Mesenchymal stem cell (in vitro differentiated cells and primary cell): ENCODE data around the gene STIM1.

Source experiments
- DNase-seq: peaks from one replicate; pipeline ENCODE4 v3.0.0-alpha.2; 2013
- H2AFZ ChIP-seq: one replicate; pipeline ENCODE4 v1.6.1; 2013; ENCODE audit warnings: low read depth, mild to moderate bottlenecking, control low read depth, inconsistent platforms, low read length, moderate library complexity
- H2AK5ac ChIP-seq: 2 replicates; pipeline ENCODE4 v1.6.1; 2013; ENCODE audit warnings: low read length, moderate library complexity, mild to moderate bottlenecking, inconsistent platforms; ENCODE audit not compliant: severe bottlenecking
- H2BK120ac ChIP-seq: one replicate; pipeline ENCODE4 v1.6.1; 2013; ENCODE audit warnings: low read depth, mild to moderate bottlenecking, inconsistent platforms, low read length, moderate library complexity
- H2BK12ac ChIP-seq, 2 experiments: one replicate each; pipeline ENCODE4 v1.6.1; 2013; ENCODE audit warnings: inconsistent platforms in 2 of 2, low read length in 2 of 2, mild to moderate bottlenecking in 2 of 2, moderate library complexity in 2 of 2, control low read depth in 1 of 2
- H2BK15ac ChIP-seq: one replicate; pipeline ENCODE4 v1.6.1; 2013; ENCODE audit warnings: mild to moderate bottlenecking, low read depth, inconsistent platforms; ENCODE audit not compliant: poor library complexity, severe bottlenecking
- H2BK5ac ChIP-seq: 2 replicates; pipeline ENCODE4 v1.6.1; 2013; ENCODE audit warnings: low read depth, mild to moderate bottlenecking, low read length, control low read depth, inconsistent platforms; ENCODE audit not compliant: poor library complexity, severe bottlenecking
- H3K14ac ChIP-seq, 2 experiments: one replicate each; pipeline ENCODE4 v1.6.1; 2013; ENCODE audit warnings: inconsistent platforms in 2 of 2, low read length in 2 of 2, control low read depth in 1 of 2, mild to moderate bottlenecking in 1 of 2, moderate library complexity in 1 of 2
- H3K18ac ChIP-seq, 2 experiments: one replicate each; pipeline ENCODE4 v1.6.1; 2013; ENCODE audit warnings: inconsistent platforms in 2 of 2, low read length in 2 of 2, control low read depth in 1 of 2, low read depth in 1 of 2, mild to moderate bottlenecking in 1 of 2
- H3K23ac ChIP-seq, 2 experiments: one replicate each; pipeline ENCODE4 v1.6.1; 2013; ENCODE audit warnings: inconsistent platforms in 2 of 2, low read length in 2 of 2, mild to moderate bottlenecking in 2 of 2, moderate library complexity in 2 of 2, control low read depth in 1 of 2
- H3K27ac ChIP-seq: 2 replicates; pipeline ENCODE4 v1.5.1; 2013; ENCODE audit warnings: mild to moderate bottlenecking, moderate library complexity, low read length, control low read depth, inconsistent platforms; ENCODE audit not compliant: poor library complexity, severe bottlenecking
- H3K27me3 ChIP-seq, 2 experiments: 2 replicates each; pipeline versions ENCODE4 v1.6.1 to v1.7.0; 2013; ENCODE audit warnings: low read length in 2 of 2, mild to moderate bottlenecking in 2 of 2, moderate library complexity in 2 of 2, control low read depth in 1 of 2, inconsistent platforms in 1 of 2; ENCODE audit not compliant: control insufficient read depth in 1 of 2, insufficient read depth in 1 of 2
- H3K36me3 ChIP-seq, 2 experiments: 2 replicates each; pipeline versions ENCODE4 v1.6.1 to v1.7.0; 2013; ENCODE audit warnings: low read length in 2 of 2, control low read depth in 1 of 2, inconsistent platforms in 1 of 2, low read depth in 1 of 2, mild to moderate bottlenecking in 1 of 2; ENCODE audit not compliant: insufficient read depth in 2 of 2, control insufficient read depth in 1 of 2
- H3K4ac ChIP-seq, 2 experiments: one replicate each; pipeline ENCODE4 v1.6.1; 2013; ENCODE audit warnings: inconsistent platforms in 2 of 2, low read length in 2 of 2, mild to moderate bottlenecking in 2 of 2, moderate library complexity in 2 of 2, control low read depth in 1 of 2, low read depth in 1 of 2
- H3K4me1 ChIP-seq: 2 replicates; pipeline ENCODE4 v1.6.1; 2013; ENCODE audit warnings: low read depth, low read length, control low read depth; ENCODE audit not compliant: control insufficient read depth, insufficient read depth
- H3K4me2 ChIP-seq: 2 replicates; pipeline ENCODE4 v1.6.1; 2013; ENCODE audit warnings: low read length, mild to moderate bottlenecking, inconsistent platforms; ENCODE audit not compliant: poor library complexity, severe bottlenecking
- H3K4me3 ChIP-seq, 2 experiments: 2 replicates each; pipeline versions ENCODE4 v1.5.1 to v1.7.0; 2013; ENCODE audit warnings: low read length in 2 of 2, mild to moderate bottlenecking in 2 of 2, control low read depth in 1 of 2, low read depth in 1 of 2; ENCODE audit not compliant: insufficient read depth in 1 of 2
- H3K79me1 ChIP-seq: replicated peaks from 2 replicates; pipeline ENCODE4 v1.6.1; 2013; ENCODE audit warnings: mild to moderate bottlenecking, control low read depth, low read length, inconsistent platforms; ENCODE audit not compliant: poor library complexity, severe bottlenecking
- H3K9ac ChIP-seq: 2 replicates; pipeline ENCODE4 v1.7.0; 2013; ENCODE audit warnings: mild to moderate bottlenecking, low read length, moderate library complexity
- H3K9me3 ChIP-seq: 2 replicates; pipeline ENCODE4 v1.7.0; 2013; ENCODE audit warnings: mild to moderate bottlenecking, low read length; ENCODE audit not compliant: control insufficient read depth
- H4K8ac ChIP-seq: one replicate; pipeline ENCODE4 v1.6.1; 2013; ENCODE audit warnings: inconsistent platforms, mild to moderate bottlenecking, low read length, moderate library complexity
- H4K91ac ChIP-seq: one replicate; pipeline ENCODE4 v1.6.1; 2013; ENCODE audit warnings: mild to moderate bottlenecking, low read length, inconsistent platforms
- WGBS: methylation state at CpG from one replicate; pipeline ENCODE4 v1.1.7; 2013; ENCODE audit warnings: mixed read lengths; 5-methylcytosine and 5-hydroxymethylcytosine counted together

The STIM1 gene

DNA sequence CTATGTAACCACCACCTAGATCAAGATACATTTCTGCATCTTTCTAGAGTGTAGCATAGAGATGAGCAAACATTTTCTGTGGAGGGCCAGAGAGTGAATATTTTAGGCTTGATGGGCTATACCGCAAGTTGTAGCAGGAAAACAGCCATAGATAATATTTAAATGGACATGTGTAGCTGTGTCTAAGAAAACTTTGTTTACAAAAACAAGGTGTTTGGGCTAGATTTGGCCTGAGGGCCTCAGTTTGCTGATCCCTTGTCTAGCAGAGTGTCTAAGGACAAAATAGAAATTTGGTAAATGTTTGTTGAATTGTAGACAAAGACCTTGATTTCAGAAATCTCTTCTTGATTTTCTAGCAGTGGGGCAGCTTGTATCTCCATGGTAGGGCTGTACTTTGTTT is 36.3 kb downstream of the STIM1 start:
- peaks cover 32% of the 10 kb centered on the region for H3K79me1 ChIP-seq
- H3K27me3 ChIP-seq: no peaks in the 10 kb centered on the region
- no peak overlapping the region for H3K18ac ChIP-seq
- H2BK15ac ChIP-seq: no peak overlapping the region
- H2AFZ ChIP-seq: no peak overlapping the region
- H4K91ac ChIP-seq: no peak overlapping the region
- no peaks in the 10 kb centered on the region for H3K36me3 ChIP-seq
- no peak overlapping the region for H3K27ac ChIP-seq
- no peak overlapping the region for H3K4me2 ChIP-seq
- H3K9ac ChIP-seq: no peak overlapping the region
- H2BK5ac ChIP-seq: no peak overlapping the region
- no peak overlapping the region for H2BK12ac ChIP-seq
- DNase-seq: no peak
- H2BK120ac ChIP-seq: no peak overlapping the region
- H3K4ac ChIP-seq: no peak overlapping the region
- no peak overlapping the region for H3K14ac ChIP-seq
- H2AK5ac ChIP-seq: no peak overlapping the region
- H3K23ac ChIP-seq: no peak overlapping the region
- H4K8ac ChIP-seq: no peak overlapping the region
- peaks cover 6% of the 10 kb centered on the region for H3K4me1 ChIP-seq
- 98% methylated on average over 1 of the region's 1 CpG for WGBS
- H3K4me3 ChIP-seq: no peak overlapping the region
- no peaks in the 10 kb centered on the region for H3K9me3 ChIP-seq

DNA sequence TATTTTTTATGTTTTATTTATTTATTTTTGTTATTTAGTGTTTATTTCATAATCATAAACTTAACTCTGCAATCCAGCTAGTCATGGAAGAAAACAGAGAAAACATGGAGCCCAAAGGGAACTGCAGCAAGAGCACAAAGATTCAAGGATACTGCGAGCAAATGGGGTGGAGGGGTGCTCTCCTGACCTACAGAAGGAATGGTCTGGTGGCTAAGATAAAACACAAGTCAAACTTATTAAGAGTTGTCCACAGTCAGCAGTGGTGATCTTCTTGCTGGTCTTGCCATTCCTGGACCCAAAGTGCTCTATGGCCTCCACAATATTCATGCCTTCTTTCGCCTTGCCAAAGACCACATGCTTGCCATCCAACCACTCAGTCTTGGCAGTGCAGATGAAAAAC is 36.7 kb downstream of the STIM1 start:
- Histone ChIP-seq H3K79me1 (peaks cover 29% of the 10 kb centered on the region), H3K27me3 (no peaks in the 10 kb centered on the region), H2AFZ (no peak overlapping the region), H4K8ac (no peak overlapping the region), H3K9ac (no peak overlapping the region), H3K27ac (no peak overlapping the region), H4K91ac (no peak overlapping the region), H3K14ac (no peak overlapping the region), H3K36me3 (no peaks in the 10 kb centered on the region), H3K4me1 (peaks cover 6% of the 10 kb centered on the region), H3K4me3 (no peak overlapping the region), H3K9me3 (no peaks in the 10 kb centered on the region), H2BK120ac (no peak overlapping the region), H3K4me2 (no peak overlapping the region), H3K18ac (no peak overlapping the region), H3K4ac (no peak overlapping the region), H2BK15ac (no peak overlapping the region), H3K23ac (no peak overlapping the region), H2BK5ac (no peak overlapping the region), H2AK5ac (no peak overlapping the region), H2BK12ac (peak overlapping the region in 1 of 2 experiments; percentile 18)
- DNase-seq: no peak
- WGBS: 100% methylated on average over 2 of the region's 2 CpGs

DNA sequence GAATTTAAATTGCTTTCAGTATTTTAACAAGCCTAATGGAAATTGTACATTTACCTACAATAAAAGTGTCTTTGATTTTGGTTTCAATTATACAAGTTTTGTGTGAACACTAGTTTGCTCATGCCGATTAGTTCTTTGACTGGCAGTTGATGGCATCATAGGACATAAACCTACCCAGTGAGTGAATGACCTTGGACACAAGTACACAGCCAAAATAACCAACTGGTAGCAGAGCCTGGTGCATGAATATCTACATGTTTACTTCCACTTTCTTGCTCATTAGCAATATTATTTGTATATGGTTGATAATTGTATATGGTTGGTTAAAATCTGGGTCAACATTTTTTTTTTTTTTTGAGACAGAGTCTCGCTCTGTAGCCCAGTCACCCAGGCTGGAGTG is 37.8 kb downstream of the STIM1 start:
- Histone ChIP-seq H3K18ac (no peak overlapping the region), H3K4me2 (no peak overlapping the region), H3K14ac (no peak overlapping the region), H3K36me3 (no peaks in the 10 kb centered on the region), H3K4me1 (peaks cover 6% of the 10 kb centered on the region), H3K9ac (no peak overlapping the region), H3K4me3 (no peak overlapping the region), H3K4ac (no peak overlapping the region), H2BK120ac (no peak overlapping the region), H2AK5ac (no peak overlapping the region), H3K9me3 (no peaks in the 10 kb centered on the region), H2BK15ac (no peak overlapping the region), H3K27ac (no peak overlapping the region), H2BK12ac (no peak overlapping the region), H3K79me1 (peaks cover 26% of the 10 kb centered on the region), H2AFZ (no peak overlapping the region), H3K27me3 (no peaks in the 10 kb centered on the region), H3K23ac (no peak overlapping the region), H4K91ac (no peak overlapping the region), H2BK5ac (no peak overlapping the region), H4K8ac (no peak overlapping the region)
- WGBS: 100% methylated on average over 2 of the region's 2 CpGs
- no peak for DNase-seq

GRCh38 chr11:3894128-3894731 is 38.8 kb downstream of the STIM1 start:
- H3K79me1 ChIP-seq: peaks cover 25% of the 10 kb centered on the region
- DNase-seq: peak; percentile 19
- WGBS: 70% methylated on average over 5 of the region's 5 CpGs
- H3K4me1 ChIP-seq: peaks cover 6% of the 10 kb centered on the region
- H3K9me3 ChIP-seq: no peaks in the 10 kb centered on the region
- no peaks in the 10 kb centered on the region for H3K27me3 ChIP-seq
- H3K4me2 ChIP-seq: peak overlapping the region; percentile 45
- H3K4me3 ChIP-seq: peak overlapping the region in 1 of 2 experiments; percentile 29
- no peak overlapping the region for H2BK15ac ChIP-seq
- no peak overlapping the region for H3K14ac ChIP-seq
- peak overlapping the region; percentile 32 for H3K27ac ChIP-seq
- H2BK5ac ChIP-seq: peak overlapping the region; percentile 58
- peak overlapping the region; percentile 63 for H2AK5ac ChIP-seq
- no peak overlapping the region for H3K23ac ChIP-seq
- no peak overlapping the region for H3K4ac ChIP-seq
- H4K8ac ChIP-seq: peak overlapping the region; percentile 60
- H2AFZ ChIP-seq: no peak overlapping the region
- H3K9ac ChIP-seq: peak overlapping the region; percentile 24
- H3K18ac ChIP-seq: peak overlapping the region; percentile 34 to 54
- no peak overlapping the region for H4K91ac ChIP-seq
- peak overlapping the region in 1 of 2 experiments; percentile 54 for H2BK12ac ChIP-seq
- H3K36me3 ChIP-seq: no peaks in the 10 kb centered on the region
- H2BK120ac ChIP-seq: peak overlapping the region; percentile 73
